Left ventricle myocardium inferior (tissue), 1 donor: ENCODE measurements around the gene C17orf113. TPM values are rescaled to one million over a fixed set of nuclear protein-coding genes. Genes with fewer than 3 reads are reported as not detected.

Experiments used
- DNase-seq: peaks from one replicate; pipeline ENCODE4 v3.0.0-alpha.2; 2020
- H3K27ac ChIP-seq: fragments of 200-600 bp; replicated peaks from 2 replicates; pipeline ENCODE4 v1.8.0; 2021
- H3K27me3 ChIP-seq: fragments of 200-600 bp; 2 replicates; pipeline ENCODE4 v1.8.0; 2021; ENCODE audit warnings: low read depth
- H3K36me3 ChIP-seq: fragments of 200-600 bp; 2 replicates; pipeline ENCODE4 v1.8.0; 2021
- H3K4me1 ChIP-seq: fragments of 200-600 bp; 2 replicates; pipeline ENCODE4 v1.8.0; 2021
- H3K4me3 ChIP-seq: fragments of 200-600 bp; 2 replicates; pipeline ENCODE4 v1.8.0; 2021; ENCODE audit warnings: mild to moderate bottlenecking, moderate library complexity
- H3K9me3 ChIP-seq: fragments of 200-600 bp; replicated peaks from 2 replicates; pipeline ENCODE4 v1.8.0; 2021
- CTCF ChIP-seq: fragments of 200-600 bp; IDR thresholded peaks from 2 replicates; pipeline ENCODE4 v1.8.0; 2021; ENCODE audit warnings: antibody characterized with exemption, mild to moderate bottlenecking, borderline replicate concordance
- intact Hi-C: fragments of 100-400 bp; cut with micrococcal nuclease; formaldehyde crosslinking; loops from one replicate; pipeline ENCODE4 v1.11.0; 2022
- total RNA-seq: library from RNA; stranded (reverse); fragmentation: NEBNext Ultra II Directional; extraction: Animal tissue kit (Norgen Biotek cat#: 25700); gene quantifications from one replicate; pipeline ENCODE4 v1.2.1, GENCODE V29; 2021
- donor health status: DM: no; HTN: yes; CAD: no; lungs with severe emphysema.

The C17orf113 gene
- total RNA-seq, 1 donor from 2014 or later = 0.63 TPM

GRCh38 chr17:42059815-42060214, 9.4 kb upstream of the C17orf113 start:
- TF ChIP-seq CTCF = no peak
- Histone ChIP-seq H3K9me3 (no peaks in the 10 kb centered on the region), H3K27ac (no peak overlapping the region), H3K4me3 (no peak overlapping the region), H3K4me1 (peaks cover 6% of the 10 kb centered on the region), H3K36me3 (no peaks in the 10 kb centered on the region), H3K27me3 (peaks cover 42% of the 10 kb centered on the region)
- no peak for DNase-seq
- intact Hi-C loops = no loop called here

GRCh38 chr17:42058063-42058462, 7.7 kb upstream of the C17orf113 start:
- no peak for TF ChIP-seq CTCF
- no peak for DNase-seq
- H3K27me3 ChIP-seq = peaks cover 60% of the 10 kb centered on the region
- H3K4me3 ChIP-seq = no peak overlapping the region
- H3K27ac ChIP-seq = no peak overlapping the region
- peaks cover 1% of the 10 kb centered on the region for H3K4me1 ChIP-seq
- no peaks in the 10 kb centered on the region for H3K9me3 ChIP-seq
- intact Hi-C loops = no loop called here
- H3K36me3 ChIP-seq = no peaks in the 10 kb centered on the region

GRCh38 chr17:42056635-42057034, 6.2 kb upstream of the C17orf113 start:
- Histone ChIP-seq H3K36me3 (no peaks in the 10 kb centered on the region), H3K27me3 (peaks cover 62% of the 10 kb centered on the region), H3K4me1 (no peaks in the 10 kb centered on the region), H3K4me3 (no peak overlapping the region), H3K9me3 (no peaks in the 10 kb centered on the region), H3K27ac (no peak overlapping the region)
- DNase-seq = no peak
- intact Hi-C loops = no loop called here
- no peak for TF ChIP-seq CTCF

GRCh38 chr17:42055496-42055895, 5.1 kb upstream of the C17orf113 start:
- Histone ChIP-seq H3K4me1 (peaks cover 6% of the 10 kb centered on the region), H3K9me3 (no peaks in the 10 kb centered on the region), H3K27me3 (peaks cover 62% of the 10 kb centered on the region), H3K27ac (no peak overlapping the region), H3K4me3 (no peak overlapping the region), H3K36me3 (no peaks in the 10 kb centered on the region)
- no peak for TF ChIP-seq CTCF
- intact Hi-C loops = no loop called here
- no peak for DNase-seq

- no peak overlapping the region for H3K27ac ChIP-seq
- no peak overlapping the region for H3K4me3 ChIP-seq
- peaks cover 9% of the 10 kb centered on the region for H3K4me1 ChIP-seq
- H3K9me3 ChIP-seq = no peaks in the 10 kb centered on the region
- intact Hi-C loops = no loop called here
- DNase-seq = no peak
- no peak for TF ChIP-seq CTCF
- H3K36me3 ChIP-seq = no peaks in the 10 kb centered on the region
- H3K27me3 ChIP-seq = peaks cover 62% of the 10 kb centered on the region
Measured at GRCh38 chr17:42055027-42055426, 4.6 kb upstream of the C17orf113 start.
